ENCODE results near the gene SLC35F3. TPM values are rescaled to one million over a fixed set of nuclear protein-coding genes. Genes with fewer than 3 reads are reported as not detected.

The SLC35F3 gene
- total RNA-seq, 2 donors from 2014 or later, result 14.4 to 14.8 TPM

GRCh38 chr1:234093741-234094140, 189.3 kb downstream of the SLC35F3 start:
- Mint-ChIP-seq H3K4me1 (peaks cover 53% of the 10 kb centered on the region), H3K27me3 (ENCODE audit: insufficient read depth) (peaks cover 3% of the 10 kb centered on the region)
- 78 to 89% methylated on average over 4 to 5 of the region's 5 CpGs for WGBS, 2 experiments (ENCODE audit: insufficient coverage in 1 of 2, insufficient read length in 1 of 2)

DNA sequence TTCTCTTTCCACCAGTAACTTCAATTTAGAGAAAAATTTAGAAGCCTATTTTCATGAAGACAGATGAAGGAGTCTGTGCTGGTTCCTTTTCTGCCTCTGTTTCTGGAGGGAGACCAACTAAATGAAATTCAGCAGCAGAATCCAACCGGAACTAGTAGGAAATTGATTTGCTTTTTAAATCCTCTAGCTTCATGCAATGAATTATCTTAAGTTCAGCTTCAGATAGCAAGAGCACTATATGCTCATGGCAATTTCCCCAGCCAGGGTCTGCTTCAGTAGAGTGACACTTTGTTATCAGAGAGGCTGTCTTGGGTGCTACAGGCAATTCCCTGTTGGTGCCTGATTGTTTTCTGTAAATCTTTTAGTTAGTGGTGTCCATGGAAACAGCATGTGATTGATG, 189.7 kb downstream of the SLC35F3 start:
- DNase-seq, result no peak
- H3K4me1 Mint-ChIP-seq, result peaks cover 50% of the 10 kb centered on the region
- peaks cover 3% of the 10 kb centered on the region for H3K27me3 Mint-ChIP-seq (ENCODE audit: insufficient read depth)
- no peak overlapping the region for H3K27ac ChIP-seq (ENCODE audit: low read depth, low read length)
- H3K27me3 ChIP-seq (ENCODE audit: control insufficient read depth, insufficient read depth, low read length, poor library complexity, severe bottlenecking), result no peaks in the 10 kb centered on the region
- H3K36me3 Mint-ChIP-seq (ENCODE audit: low read depth), result no peaks in the 10 kb centered on the region
- H3K9me3 Mint-ChIP-seq, result peaks cover 6% of the 10 kb centered on the region
- H3K9ac ChIP-seq (ENCODE audit: extremely low read depth, low read length, poor library complexity, severe bottlenecking), result no peak overlapping the region
- 79 to 100% methylated on average over 1 of the region's 1 CpG for WGBS, 2 experiments (ENCODE audit: insufficient coverage in 1 of 2, insufficient read length in 1 of 2)
- H3K9me3 ChIP-seq (ENCODE audit: control insufficient read depth, low read length), result peaks cover 18% of the 10 kb centered on the region
- no peak overlapping the region for H3K4me3 Mint-ChIP-seq
- H3K36me3 ChIP-seq (ENCODE audit: control insufficient read depth, insufficient read depth, low read length), result no peaks in the 10 kb centered on the region
- peaks cover 23% of the 10 kb centered on the region for H3K4me1 ChIP-seq (ENCODE audit: control insufficient read depth, insufficient read depth, low read length)
- H3K27ac Mint-ChIP-seq, result no peak overlapping the region
- H3K4me3 ChIP-seq (ENCODE audit: low read length), result peak overlapping the region; percentile 52
- TF ChIP-seq, protein P1, sequence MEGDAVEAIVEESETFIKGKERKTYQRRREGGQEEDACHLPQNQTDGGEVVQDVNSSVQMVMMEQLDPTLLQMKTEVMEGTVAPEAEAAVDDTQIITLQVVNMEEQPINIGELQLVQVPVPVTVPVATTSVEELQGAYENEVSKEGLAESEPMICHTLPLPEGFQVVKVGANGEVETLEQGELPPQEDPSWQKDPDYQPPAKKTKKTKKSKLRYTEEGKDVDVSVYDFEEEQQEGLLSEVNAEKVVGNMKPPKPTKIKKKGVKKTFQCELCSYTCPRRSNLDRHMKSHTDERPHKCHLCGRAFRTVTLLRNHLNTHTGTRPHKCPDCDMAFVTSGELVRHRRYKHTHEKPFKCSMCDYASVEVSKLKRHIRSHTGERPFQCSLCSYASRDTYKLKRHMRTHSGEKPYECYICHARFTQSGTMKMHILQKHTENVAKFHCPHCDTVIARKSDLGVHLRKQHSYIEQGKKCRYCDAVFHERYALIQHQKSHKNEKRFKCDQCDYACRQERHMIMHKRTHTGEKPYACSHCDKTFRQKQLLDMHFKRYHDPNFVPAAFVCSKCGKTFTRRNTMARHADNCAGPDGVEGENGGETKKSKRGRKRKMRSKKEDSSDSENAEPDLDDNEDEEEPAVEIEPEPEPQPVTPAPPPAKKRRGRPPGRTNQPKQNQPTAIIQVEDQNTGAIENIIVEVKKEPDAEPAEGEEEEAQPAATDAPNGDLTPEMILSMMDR (conservative IDR thresholded peaks at IDR 0.05), result no peak

More at GRCh38 chr1:234093741-234094140, 189.3 kb downstream of the SLC35F3 start:
- no peak for DNase-seq
- peaks cover 23% of the 10 kb centered on the region for H3K4me1 ChIP-seq (ENCODE audit: control insufficient read depth, insufficient read depth, low read length)
- peaks cover 19% of the 10 kb centered on the region for H3K9me3 ChIP-seq (ENCODE audit: control insufficient read depth, low read length)
- TF ChIP-seq, protein P1 (conservative IDR thresholded peaks at IDR 0.05), result no peak
- H3K36me3 ChIP-seq (ENCODE audit: control insufficient read depth, insufficient read depth, low read length), result no peaks in the 10 kb centered on the region
- Mint-ChIP-seq H3K27ac (peak overlapping the region; percentile 56), H3K9me3 (peaks cover 6% of the 10 kb centered on the region), H3K36me3 (ENCODE audit: low read depth) (no peaks in the 10 kb centered on the region), H3K4me3 (no peak overlapping the region)
- H3K27me3 ChIP-seq (ENCODE audit: control insufficient read depth, insufficient read depth, low read length, poor library complexity, severe bottlenecking), result no peaks in the 10 kb centered on the region
- peak overlapping the region; percentile 52 for H3K4me3 ChIP-seq (ENCODE audit: low read length)
- peak overlapping the region; percentile 4 for H3K27ac ChIP-seq (ENCODE audit: low read depth, low read length)
- H3K9ac ChIP-seq (ENCODE audit: extremely low read depth, low read length, poor library complexity, severe bottlenecking), result no peak overlapping the region

DNA sequence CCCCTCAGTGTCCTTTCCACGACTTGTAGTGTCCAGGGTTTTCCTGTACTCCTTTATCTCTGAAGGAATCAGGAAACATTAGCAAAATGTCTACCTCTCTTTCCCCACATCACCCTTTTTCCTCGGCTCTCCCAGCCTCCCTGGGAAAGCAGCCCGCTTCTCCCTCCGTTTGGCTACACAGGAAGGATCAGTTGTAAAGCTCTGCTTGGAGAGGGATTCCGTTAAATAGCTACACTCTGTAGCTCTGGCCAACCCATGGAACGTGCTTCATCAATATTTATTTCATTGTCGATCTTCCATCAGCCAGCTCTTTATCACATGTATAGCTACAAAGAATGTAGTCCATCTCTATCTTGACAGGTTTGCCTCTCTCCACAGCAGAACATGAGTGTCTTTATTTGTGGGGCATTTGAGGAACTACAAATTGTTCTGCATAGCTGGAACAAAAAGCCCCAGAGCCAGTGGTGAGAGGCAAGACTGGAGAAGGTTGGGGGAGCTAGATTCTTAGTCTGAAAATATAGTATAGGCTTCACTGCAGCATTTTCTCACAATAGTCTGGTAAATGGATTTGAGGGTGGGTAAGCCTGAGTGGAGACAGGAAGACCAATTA, 191.8 kb downstream of the SLC35F3 start:
- peaks cover 18% of the 10 kb centered on the region for H3K4me1 ChIP-seq (ENCODE audit: control insufficient read depth, insufficient read depth, low read length)
- H3K27me3 Mint-ChIP-seq (ENCODE audit: insufficient read depth), result no peaks in the 10 kb centered on the region
- H3K4me3 ChIP-seq (ENCODE audit: low read length), result no peak overlapping the region
- no peak overlapping the region for H3K9ac ChIP-seq (ENCODE audit: extremely low read depth, low read length, poor library complexity, severe bottlenecking)
- TF ChIP-seq, protein P1 (conservative IDR thresholded peaks at IDR 0.05), result no peak
- no peaks in the 10 kb centered on the region for H3K9me3 Mint-ChIP-seq
- WGBS, 2 experiments (ENCODE audit: insufficient coverage in 1 of 2, insufficient read length in 1 of 2), result 85 to 92% methylated on average over 6 to 7 of the region's 7 CpGs
- H3K4me1 Mint-ChIP-seq, result peaks cover 42% of the 10 kb centered on the region
- H3K27me3 ChIP-seq (ENCODE audit: control insufficient read depth, insufficient read depth, low read length, poor library complexity, severe bottlenecking), result no peaks in the 10 kb centered on the region
- H3K36me3 ChIP-seq (ENCODE audit: control insufficient read depth, insufficient read depth, low read length), result no peaks in the 10 kb centered on the region
- no peaks in the 10 kb centered on the region for H3K36me3 Mint-ChIP-seq (ENCODE audit: low read depth)
- H3K4me3 Mint-ChIP-seq, result no peak overlapping the region
- H3K27ac Mint-ChIP-seq, result no peak overlapping the region
- H3K9me3 ChIP-seq (ENCODE audit: control insufficient read depth, low read length), result no peaks in the 10 kb centered on the region
- H3K27ac ChIP-seq (ENCODE audit: low read depth, low read length), result no peak overlapping the region
- no peak for DNase-seq
